BJ (cell line): ENCODE measurements around the gene CRY1. TPM values are rescaled to one million over a fixed set of nuclear protein-coding genes. Genes with fewer than 3 reads are reported as not detected.
"Not testable (repeated sequence)": the region's sequence is repeated elsewhere in the genome, so short reads cannot be mapped to it uniquely, and the experiment has no call there.

Source experiments
- CTCF ChIA-PET: fragments of 350-600 bp; formaldehyde crosslinking; extraction: SDS; loops from one replicate; lab custom pipeline; 2021; ENCODE audit warnings: antibody characterized with exemption, inconsistent platforms; lab: Yijun Ruan, JAX
- POLR2A ChIA-PET: fragments of 300-600 bp; sonication (Branson Sonifier 250); formaldehyde crosslinking; extraction: SDS; loops from one replicate; lab custom pipeline; 2021; ENCODE audit warnings: antibody characterized with exemption; lab: Charles Lee
- DNase-seq: peaks from one replicate; pipeline ENCODE4 v3.0.0-alpha.2; 2011; ENCODE audit warnings: low read depth
- H3K27me3 ChIP-seq: 2 replicates; pipeline ENCODE4 v1.6.0; 2011; ENCODE audit warnings: low read length; ENCODE audit not compliant: control insufficient read depth, insufficient read depth
- H3K36me3 ChIP-seq: 2 replicates; pipeline ENCODE4 v1.5.1; 2011; ENCODE audit warnings: low read length; ENCODE audit not compliant: control insufficient read depth, insufficient read depth
- H3K4me3 ChIP-seq: 2 replicates; pipeline ENCODE4 v1.5.1; 2011; ENCODE audit warnings: low read depth, mild to moderate bottlenecking, control low read depth, low read length
- CTCF ChIP-seq: IDR thresholded peaks from 2 replicates; pipeline ENCODE4 v1.5.1; 2011; ENCODE audit warnings: low read depth, mild to moderate bottlenecking, control low read depth, inconsistent platforms, low read length, moderate library complexity; ENCODE audit not compliant: insufficient read depth
- polyA plus RNA-seq: library from polyadenylated mRNA; depleted of rRNA; stranded (reverse); fragments of >200 nt; gene quantifications from 2 replicates; pipeline ENCODE4 v1.2.3, GENCODE V29; 2011

Gene CRY1
- polyA plus RNA-seq, 1 experiment = 6.9 TPM

GRCh38 chr12:107081778-107082177 lies 11.6 kb downstream of the CRY1 start:
- no peak for DNase-seq
- H3K4me3 ChIP-seq = no peak overlapping the region
- H3K36me3 ChIP-seq = no peaks in the 10 kb centered on the region
- CTCF ChIA-PET = interaction anchor here (4.8 kb wide), 1 partner anchor 8 kb away, joined by 33 read pairs; no protein-coding TSS in a partner anchor
- no peaks in the 10 kb centered on the region for H3K27me3 ChIP-seq
- POLR2A ChIA-PET = no interaction called here
- no peak for TF ChIP-seq CTCF

- H3K4me3 ChIP-seq = no peak overlapping the region
- POLR2A ChIA-PET = no interaction called here
- H3K27me3 ChIP-seq = no peaks in the 10 kb centered on the region
- no peaks in the 10 kb centered on the region for H3K36me3 ChIP-seq
- CTCF ChIA-PET = interaction anchor here (0.9 to 4.8 kb wide), 3 partner anchors 10 to 42 kb away, joined by 3 to 33 read pairs (median 5); no protein-coding TSS in a partner anchor
- TF ChIP-seq CTCF = no peak
- DNase-seq = no peak
Observed at GRCh38 chr12:107080299-107080698, 13.1 kb downstream of the CRY1 start.

- peak; percentile 63 for TF ChIP-seq CTCF
- Histone ChIP-seq H3K36me3 (no peaks in the 10 kb centered on the region), H3K27me3 (no peaks in the 10 kb centered on the region), H3K4me3 (no peak overlapping the region)
- ChIA-PET POLR2A (no interaction called here), CTCF (interaction anchor here (0.9 to 4.8 kb wide), 3 partner anchors 11 to 41 kb away, joined by 3 to 33 read pairs (median 5); no protein-coding TSS in a partner anchor)
- no peak for DNase-seq
Observed at GRCh38 chr12:107079172-107080011, 14.0 kb downstream of the CRY1 start.

- H3K36me3 ChIP-seq, H3K4me3 ChIP-seq, H3K27me3 ChIP-seq, DNase-seq, CTCF ChIA-PET, POLR2A ChIA-PET: not testable (repeated sequence)
Observed at GRCh38 chr12:107073266-107073665, 20.1 kb downstream of the CRY1 start.

- no peak for TF ChIP-seq CTCF
- ChIA-PET POLR2A (no interaction called here), CTCF (no interaction called here)
- no peak for DNase-seq
- no peaks in the 10 kb centered on the region for H3K27me3 ChIP-seq
- no peaks in the 10 kb centered on the region for H3K36me3 ChIP-seq
- no peak overlapping the region for H3K4me3 ChIP-seq
Observed at GRCh38 chr12:107066691-107067090, 26.7 kb downstream of the CRY1 start.
